ENCODE measurements around the gene PCDHGA12.
"Not testable (repeated sequence)": the region's sequence is repeated elsewhere in the genome, so short reads cannot be mapped to it uniquely, and the experiment has no call there.

PCDHGA12 gene

DNA sequence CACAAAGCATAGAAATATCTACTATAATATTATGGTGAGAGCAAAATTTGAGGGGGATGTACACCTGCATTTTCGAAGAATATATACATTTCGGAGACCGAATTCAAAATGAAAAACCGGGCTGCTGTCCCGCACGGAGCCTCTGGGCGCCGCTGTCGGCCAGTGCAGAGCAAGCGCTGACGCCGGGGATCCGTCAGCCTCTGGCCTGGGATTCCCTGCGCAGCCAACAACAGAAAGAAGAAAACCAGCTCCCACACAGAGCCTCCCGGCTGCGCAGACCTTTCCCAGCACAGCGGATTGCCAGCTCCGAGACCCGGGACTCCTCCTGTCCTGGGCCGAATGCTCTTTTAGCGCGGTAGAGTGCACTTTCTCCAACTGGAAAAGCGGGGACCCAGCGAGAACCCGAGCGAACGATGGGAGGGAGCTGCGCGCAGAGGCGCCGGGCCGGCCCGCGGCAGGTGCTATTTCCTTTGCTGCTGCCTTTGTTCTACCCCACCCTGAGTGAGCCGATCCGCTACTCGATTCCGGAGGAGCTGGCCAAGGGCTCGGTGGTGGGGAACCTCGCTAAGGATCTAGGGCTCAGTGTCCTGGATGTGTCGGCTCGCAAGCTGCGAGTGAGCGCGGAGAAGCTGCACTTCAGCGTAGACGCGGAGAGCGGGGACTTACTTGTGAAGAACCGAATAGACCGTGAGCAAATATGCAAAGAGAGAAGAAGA lies 22.4 kb upstream of the PCDHGA12 start, which contains the start of gene PCDHGB6:
Gene PCDHGB6 (plus strand): TSS at position 232 of the 716 bp plus-strand sequence. CDS start 182 bp downstream, at position 414.
- not testable (repeated sequence) for DNase-seq (ENCODE audit: low spot score)

DNA sequence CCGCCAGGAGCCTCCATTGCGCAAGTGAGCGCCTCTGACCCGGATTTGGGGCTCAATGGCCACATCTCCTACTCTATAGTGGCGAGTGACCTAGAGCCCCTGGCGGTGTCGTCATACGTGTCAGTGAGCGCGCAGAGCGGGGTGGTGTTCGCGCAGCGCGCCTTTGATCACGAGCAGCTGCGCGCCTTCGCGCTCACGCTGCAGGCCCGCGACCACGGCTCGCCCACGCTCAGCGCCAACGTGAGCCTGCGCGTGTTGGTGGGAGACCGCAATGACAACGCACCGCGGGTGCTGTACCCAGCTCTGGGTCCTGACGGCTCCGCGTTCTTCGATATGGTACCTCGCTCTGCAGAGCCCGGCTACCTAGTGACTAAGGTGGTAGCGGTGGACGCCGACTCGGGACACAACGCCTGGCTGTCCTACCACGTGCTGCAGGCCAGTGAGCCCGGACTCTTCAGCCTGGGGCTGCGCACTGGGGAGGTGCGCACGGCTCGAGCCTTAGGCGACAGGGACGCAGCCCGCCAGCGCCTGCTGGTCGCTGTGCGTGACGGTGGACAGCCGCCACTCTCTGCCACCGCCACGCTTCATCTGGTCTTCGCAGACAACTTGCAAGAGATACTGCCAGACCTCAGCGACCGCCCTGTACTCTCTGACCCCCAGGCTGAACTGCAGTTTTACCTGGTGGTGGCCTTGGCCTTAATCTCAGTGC lies 20.6 kb upstream of the PCDHGA12 start:
- no peak for DNase-seq (ENCODE audit: low spot score)
- FAIRE-seq = no peak

More for the DNA sequence above, 22.4 kb upstream of the PCDHGA12 start, which contains the start of gene PCDHGB6:
- FAIRE-seq = not testable (repeated sequence)

DNA sequence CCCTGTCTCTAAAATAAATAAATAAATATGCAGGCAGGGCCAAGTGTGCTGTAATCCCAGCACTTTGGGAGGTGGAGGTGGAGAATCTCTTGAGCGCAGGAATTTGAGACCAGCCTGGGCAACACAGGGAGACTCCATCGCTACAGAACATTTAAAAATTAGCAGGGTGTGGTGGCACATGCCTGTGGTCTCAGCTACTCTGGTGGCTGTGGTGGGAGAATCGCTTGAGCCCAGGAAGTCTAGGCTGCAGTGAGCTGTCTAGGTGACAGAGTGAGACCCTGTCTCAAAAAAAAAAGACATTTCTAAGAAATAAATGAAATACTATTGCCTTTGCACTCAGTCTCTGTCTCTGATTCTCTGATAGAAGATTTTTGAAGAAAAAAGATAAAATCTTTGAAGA lies 18.7 kb upstream of the PCDHGA12 start:
- DNase-seq (ENCODE audit: low spot score) (no peak), FAIRE-seq (no peak)

DNA sequence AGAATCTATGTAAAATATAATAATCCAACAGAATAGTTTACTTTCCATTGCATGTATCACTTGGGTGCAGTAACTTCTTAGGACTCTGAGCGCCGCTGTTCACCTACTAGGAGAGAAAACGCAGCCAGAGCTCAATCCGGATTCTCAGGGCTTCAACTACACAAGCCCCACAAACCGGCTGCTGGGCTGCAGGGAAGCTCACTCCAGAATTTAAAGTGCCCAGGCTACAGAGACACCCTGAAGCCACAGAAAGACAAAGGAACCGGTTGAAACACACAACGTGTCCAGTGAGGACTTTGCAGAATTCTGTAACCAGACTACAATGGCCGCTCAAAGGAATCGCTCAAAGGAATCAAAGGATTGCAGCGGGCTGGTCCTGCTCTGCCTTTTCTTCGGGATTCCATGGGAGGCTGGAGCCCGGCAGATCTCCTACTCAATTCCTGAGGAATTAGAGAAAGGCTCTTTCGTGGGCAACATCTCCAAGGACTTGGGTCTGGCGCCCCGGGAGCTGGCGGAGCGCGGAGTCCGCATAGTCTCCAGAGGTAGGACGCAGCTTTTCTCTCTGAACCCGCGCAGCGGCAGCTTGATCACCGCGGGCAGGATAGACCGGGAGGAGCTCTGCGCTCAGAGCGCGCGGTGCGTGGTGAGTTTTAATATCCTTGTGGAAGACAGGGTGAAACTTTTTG lies 17.3 kb upstream of the PCDHGA12 start, which contains the start of gene PCDHGA10:
Gene PCDHGA10 (plus strand): TSS at position 134 of the 686 bp plus-strand sequence. CDS start 189 bp downstream, at position 323.
- FAIRE-seq = no peak
- DNase-seq (ENCODE audit: low spot score) = peak; percentile 24

DNA sequence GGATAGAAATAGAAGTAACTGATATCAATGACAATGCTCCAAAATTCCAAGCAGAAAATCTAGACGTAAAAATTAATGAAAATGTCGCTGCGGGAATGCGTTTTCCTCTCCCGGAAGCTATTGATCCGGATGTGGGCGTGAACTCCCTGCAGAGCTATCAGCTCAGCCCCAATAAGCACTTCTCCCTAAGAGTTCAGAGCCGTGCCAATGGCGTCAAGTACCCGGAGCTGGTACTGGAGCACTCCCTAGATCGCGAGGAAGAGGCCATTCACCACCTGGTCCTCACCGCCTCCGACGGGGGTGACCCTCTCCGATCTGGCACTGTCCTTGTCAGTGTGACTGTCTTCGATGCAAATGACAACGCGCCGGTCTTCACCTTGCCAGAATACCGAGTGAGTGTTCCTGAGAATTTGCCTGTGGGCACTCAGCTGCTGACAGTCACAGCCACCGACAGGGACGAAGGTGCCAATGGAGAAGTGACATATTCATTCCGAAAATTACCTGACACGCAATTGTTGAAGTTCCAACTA lies 16.7 kb upstream of the PCDHGA12 start:
- no peak for DNase-seq (ENCODE audit: low spot score)
- FAIRE-seq = no peak

DNA sequence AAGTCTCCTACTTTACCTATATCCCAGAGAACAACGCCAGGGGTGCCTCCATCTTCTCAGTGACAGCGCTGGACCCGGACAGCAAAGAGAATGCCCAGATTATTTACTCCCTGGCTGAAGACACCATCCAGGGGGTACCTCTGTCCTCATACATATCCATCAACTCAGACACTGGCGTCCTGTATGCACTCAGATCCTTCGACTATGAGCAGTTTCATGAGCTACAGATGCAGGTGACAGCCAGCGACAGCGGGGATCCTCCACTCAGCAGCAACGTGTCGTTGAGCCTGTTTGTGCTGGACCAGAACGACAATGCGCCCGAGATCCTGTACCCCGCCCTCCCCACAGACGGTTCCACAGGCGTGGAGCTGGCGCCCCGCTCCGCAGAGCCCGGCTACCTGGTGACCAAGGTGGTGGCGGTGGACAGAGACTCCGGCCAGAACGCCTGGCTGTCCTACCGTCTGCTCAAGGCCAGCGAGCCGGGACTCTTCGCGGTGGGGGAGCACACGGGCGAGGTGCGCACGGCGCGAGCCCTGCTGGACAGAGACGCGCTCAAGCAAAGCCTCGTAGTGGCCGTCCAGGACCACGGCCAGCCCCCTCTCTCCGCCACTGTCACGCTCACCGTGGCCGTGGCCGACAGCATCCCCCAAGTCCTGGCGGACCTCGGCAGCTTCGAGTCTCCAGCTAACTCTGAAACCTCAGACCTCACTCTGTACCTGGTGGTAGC lies 15.6 kb upstream of the PCDHGA12 start:
- DNase-seq (ENCODE audit: low spot score); FAIRE-seq: not testable (repeated sequence)

DNA sequence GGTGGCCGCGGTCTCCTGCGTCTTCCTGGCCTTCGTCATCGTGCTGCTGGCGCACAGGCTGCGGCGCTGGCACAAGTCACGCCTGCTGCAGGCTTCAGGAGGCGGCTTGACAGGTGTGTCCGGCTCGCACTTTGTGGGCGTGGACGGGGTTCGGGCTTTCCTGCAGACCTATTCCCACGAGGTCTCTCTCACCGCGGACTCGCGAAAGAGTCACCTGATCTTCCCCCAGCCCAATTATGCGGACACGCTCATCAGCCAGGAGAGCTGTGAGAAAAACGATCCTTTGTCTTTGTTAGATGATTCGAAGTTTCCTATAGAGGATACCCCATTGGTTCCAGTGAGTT lies 15.1 kb upstream of the PCDHGA12 start:
- not testable (repeated sequence) for FAIRE-seq; DNase-seq (ENCODE audit: low spot score)

DNA sequence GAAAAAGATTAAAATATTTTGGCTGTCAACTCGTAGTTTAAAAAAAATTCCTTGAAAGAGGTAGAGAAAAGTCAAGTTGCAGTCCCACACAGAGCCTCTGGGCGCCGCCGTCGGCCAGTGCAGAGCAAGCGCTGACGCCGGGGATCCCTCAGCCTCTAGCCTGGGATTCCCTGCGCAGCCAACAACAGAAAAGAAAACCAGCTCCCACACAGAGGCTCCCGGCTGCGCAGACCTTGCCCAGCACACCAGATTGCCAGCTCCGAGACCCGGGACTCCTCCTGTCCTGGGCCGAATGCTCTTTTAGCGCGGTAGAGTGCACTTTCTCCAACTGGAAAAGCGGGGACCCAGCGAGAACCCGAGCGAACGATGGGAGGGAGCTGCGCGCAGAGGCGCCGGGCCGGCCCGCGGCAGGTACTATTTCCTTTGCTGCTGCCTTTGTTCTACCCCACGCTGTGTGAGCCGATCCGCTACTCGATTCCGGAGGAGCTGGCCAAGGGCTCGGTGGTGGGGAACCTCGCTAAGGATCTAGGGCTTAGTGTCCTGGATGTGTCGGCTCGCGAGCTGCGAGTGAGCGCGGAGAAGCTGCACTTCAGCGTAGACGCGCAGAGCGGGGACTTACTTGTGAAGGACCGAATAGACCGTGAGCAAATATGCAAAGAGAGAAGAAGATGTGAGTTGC lies 12.7 kb upstream of the PCDHGA12 start, which contains the start of gene PCDHGB7:
Gene PCDHGB7 (plus strand): TSS at position 184 of the 679 bp plus-strand sequence. CDS start 183 bp downstream, at position 367.
- not testable (repeated sequence) for FAIRE-seq

DNA sequence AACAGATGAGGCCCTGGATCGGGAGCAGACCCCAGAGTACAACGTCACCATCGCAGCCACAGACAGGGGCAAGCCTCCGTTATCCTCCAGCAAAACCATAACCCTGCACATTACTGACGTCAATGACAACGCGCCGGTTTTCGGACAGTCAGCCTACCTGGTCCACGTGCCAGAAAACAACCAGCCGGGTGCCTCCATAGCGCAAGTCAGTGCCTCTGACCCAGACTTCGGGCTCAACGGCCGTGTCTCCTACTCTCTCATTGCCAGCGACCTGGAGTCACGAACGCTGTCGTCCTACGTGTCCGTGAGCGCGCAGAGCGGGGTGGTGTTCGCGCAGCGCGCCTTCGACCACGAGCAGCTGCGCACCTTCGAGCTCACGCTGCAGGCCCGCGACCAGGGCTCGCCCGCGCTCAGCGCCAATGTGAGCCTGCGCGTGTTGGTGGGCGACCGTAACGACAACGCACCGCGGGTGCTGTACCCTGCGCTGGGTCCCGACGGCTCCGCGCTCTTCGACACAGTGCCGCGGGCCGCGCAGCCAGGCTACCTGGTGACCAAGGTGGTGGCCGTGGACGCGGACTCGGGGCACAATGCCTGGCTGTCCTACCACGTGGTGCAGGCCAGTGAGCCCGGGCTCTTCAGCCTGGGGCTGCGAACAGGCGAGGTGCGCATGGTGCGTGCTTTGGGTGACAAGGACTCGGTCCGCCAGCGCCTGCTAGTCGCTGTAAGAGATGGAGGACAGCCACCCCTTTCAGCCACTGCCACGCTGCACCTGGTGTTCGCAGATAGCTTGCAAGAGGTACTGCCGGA lies 11.0 kb upstream of the PCDHGA12 start:
- DNase-seq (ENCODE audit: low spot score) (no peak), FAIRE-seq (no peak)

More for the DNA sequence above, 12.7 kb upstream of the PCDHGA12 start, which contains the start of gene PCDHGB7:
- DNase-seq (ENCODE audit: low spot score) = not testable (repeated sequence)

DNA sequence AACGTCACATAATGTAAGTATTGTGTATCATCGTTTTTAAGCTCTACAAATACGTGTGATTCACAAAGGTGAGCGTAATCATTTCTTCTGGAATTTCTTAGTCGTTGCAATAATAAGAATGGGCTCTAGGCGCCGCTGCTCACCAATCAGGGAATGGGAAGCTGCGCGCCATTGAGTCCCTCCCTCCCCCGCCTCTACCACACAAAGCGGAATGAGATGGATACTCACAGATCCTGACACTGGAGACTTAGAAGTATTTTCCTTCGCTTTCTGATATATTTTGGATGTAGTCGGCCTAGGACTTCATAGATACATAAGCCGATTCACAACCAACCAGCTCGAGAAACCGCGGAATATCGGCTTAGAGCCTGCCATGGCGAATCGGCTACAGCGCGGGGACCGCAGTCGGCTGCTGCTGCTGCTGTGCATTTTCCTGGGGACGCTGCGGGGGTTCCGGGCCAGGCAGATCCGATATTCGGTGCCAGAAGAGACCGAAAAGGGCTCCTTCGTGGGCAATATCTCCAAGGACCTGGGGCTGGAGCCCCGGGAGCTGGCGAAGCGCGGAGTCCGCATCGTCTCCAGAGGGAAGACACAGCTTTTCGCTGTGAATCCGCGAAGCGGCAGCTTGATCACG lies 9.3 kb upstream of the PCDHGA12 start, which contains the start of gene PCDHGA11:
Gene PCDHGA11 (plus strand): TSS at position 197 of the 634 bp plus-strand sequence. CDS start 177 bp downstream, at position 374.
- FAIRE-seq (no peak), DNase-seq (ENCODE audit: low spot score) (no peak)

DNA sequence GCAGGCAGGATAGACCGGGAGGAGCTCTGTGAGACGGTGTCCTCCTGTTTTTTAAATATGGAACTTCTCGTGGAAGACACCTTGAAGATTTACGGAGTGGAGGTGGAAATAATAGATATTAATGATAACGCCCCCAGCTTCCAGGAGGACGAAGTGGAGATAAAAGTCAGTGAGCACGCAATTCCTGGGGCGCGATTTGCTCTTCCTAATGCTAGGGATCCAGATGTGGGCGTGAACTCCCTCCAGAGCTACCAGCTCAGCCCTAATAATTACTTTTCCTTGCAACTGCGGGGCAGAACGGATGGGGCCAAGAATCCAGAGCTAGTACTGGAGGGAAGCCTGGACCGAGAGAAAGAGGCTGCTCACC lies 8.8 kb upstream of the PCDHGA12 start:
- DNase-seq (ENCODE audit: low spot score) = no peak
- FAIRE-seq = no peak

DNA sequence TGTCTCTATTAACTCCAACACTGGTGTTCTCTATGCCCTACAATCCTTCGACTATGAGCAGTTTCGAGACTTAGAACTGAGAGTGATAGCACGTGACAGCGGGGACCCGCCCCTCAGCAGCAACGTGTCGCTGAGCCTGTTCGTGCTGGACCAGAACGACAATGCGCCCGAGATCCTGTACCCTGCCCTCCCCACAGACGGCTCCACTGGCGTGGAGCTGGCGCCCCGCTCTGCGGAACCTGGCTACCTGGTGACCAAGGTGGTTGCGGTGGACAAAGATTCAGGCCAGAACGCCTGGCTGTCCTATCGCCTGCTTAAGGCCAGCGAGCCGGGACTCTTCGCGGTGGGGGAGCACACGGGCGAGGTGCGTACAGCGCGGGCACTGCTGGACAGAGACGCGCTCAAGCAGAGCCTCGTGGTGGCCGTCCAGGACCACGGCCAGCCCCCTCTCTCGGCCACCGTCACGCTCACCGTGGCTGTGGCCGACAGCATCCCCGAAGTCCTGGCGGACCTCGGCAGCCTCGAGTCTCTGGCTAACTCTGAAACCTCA lies 7.5 kb upstream of the PCDHGA12 start:
- DNase-seq (ENCODE audit: low spot score) = no peak

DNA sequence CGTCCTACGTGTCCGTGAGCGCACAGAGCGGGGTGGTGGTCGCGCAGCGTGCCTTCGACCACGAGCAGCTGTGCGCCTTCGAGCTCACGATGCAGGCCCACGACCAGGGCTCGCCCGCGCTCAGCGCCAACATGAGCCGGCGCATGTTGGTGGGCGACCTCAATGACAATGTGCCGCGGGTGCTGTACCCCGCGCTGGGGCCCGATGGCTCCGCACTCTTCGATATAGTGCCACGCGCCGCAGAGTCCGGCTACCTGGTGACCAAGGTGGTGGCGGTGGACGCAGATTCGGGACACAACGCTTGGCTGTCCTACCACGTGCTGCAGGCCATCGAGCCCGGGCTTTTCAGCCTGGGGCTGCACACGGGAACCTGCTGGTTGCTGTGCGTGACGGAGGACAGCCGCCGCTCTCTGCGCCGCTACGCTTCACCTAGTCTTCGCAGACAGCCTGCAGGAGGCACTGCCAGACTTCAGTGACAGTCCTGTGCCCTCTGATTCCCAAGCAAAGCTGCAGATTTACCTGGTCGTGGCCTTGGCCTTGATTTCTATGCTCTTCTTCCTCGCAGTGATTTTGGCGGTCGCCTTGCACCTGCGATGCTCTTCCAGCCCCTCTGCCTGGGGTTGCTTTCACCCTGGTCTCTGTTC lies 2.4 kb upstream of the PCDHGA12 start:
- DNase-seq (ENCODE audit: low spot score) (no peak), FAIRE-seq (no peak)

More for the DNA sequence above, 7.5 kb upstream of the PCDHGA12 start:
- no peak for FAIRE-seq

DNA sequence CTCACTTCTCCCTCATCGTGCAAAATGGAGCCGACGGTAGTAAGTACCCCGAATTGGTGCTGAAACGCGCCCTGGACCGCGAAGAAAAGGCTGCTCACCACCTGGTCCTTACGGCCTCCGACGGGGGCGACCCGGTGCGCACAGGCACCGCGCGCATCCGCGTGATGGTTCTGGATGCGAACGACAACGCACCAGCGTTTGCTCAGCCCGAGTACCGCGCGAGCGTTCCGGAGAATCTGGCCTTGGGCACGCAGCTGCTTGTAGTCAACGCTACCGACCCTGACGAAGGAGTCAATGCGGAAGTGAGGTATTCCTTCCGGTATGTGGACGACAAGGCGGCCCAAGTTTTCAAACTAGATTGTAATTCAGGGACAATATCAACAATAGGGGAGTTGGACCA lies 979 bp downstream of the PCDHGA12 start:
- DNase-seq (ENCODE audit: low spot score) (no peak), FAIRE-seq (no peak)

DNA sequence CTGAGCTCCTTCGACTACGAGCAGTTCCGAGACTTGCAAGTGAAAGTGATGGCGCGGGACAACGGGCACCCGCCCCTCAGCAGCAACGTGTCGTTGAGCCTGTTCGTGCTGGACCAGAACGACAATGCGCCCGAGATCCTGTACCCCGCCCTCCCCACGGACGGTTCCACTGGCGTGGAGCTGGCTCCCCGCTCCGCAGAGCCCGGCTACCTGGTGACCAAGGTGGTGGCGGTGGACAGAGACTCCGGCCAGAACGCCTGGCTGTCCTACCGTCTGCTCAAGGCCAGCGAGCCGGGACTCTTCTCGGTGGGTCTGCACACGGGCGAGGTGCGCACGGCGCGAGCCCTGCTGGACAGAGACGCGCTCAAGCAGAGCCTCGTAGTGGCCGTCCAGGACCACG lies 2.0 kb downstream of the PCDHGA12 start:
- not testable (repeated sequence) for DNase-seq (ENCODE audit: low spot score)

DNA sequence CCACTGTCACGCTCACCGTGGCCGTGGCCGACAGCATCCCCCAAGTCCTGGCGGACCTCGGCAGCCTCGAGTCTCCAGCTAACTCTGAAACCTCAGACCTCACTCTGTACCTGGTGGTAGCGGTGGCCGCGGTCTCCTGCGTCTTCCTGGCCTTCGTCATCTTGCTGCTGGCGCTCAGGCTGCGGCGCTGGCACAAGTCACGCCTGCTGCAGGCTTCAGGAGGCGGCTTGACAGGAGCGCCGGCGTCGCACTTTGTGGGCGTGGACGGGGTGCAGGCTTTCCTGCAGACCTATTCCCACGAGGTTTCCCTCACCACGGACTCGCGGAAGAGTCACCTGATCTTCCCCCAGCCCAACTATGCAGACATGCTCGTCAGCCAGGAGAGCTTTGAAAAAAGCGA lies 2.4 kb downstream of the PCDHGA12 start:
- not testable (repeated sequence) for DNase-seq (ENCODE audit: low spot score); FAIRE-seq

More for the DNA sequence above, 2.0 kb downstream of the PCDHGA12 start:
- FAIRE-seq = not testable (repeated sequence)

DNA sequence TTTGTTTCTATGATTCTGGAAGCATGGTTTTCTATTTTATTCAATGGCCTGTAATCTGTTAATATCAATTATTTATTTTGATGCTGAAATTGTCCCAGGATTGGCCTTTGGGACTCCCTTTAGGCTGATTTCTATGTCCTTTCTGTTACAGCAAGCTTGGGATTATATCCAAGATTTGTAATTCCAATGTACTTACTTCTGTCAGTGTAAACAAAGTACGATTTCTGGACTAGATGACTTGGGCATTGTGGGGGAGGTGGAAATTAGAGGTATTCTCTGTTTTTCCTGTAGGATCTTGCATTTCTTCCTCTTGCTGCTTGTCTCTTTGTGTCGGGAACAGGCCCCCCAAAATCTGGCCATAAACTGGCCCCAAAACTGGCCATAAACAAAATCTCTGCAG lies 3.7 kb downstream of the PCDHGA12 start:
- FAIRE-seq (no peak), DNase-seq (ENCODE audit: low spot score) (no peak)

DNA sequence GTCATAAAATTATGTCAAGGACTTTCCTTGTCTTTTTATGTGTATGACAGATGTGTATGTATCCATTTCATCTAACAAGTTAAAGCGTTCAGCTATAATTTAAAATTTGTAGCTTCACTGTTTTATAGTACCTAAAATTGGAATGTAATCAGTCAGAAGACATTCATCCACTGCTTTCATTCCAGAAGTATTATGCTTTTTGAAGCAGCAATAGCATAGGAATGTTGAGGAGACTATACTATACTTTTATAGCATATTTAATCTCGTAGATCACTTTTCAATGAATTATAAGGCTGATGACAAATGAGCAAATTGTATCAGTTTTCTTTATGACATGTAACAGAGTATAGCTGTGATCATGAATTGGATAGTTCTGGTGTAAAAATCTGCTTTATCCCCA lies 6.9 kb downstream of the PCDHGA12 start:
- DNase-seq (ENCODE audit: low spot score) = no peak
- no peak for FAIRE-seq
